Neural cell (in vitro differentiated cells): ENCODE data around the gene ELK3. TPM values are rescaled to one million over a fixed set of nuclear protein-coding genes. Genes with fewer than 3 reads are reported as not detected.

ENCODE experiments used
- H2AFZ ChIP-seq: fragments of 200-600, 300-800 bp; sonication (generic), shearing (Covaris generic); 2 replicates; pipeline ENCODE4 v1.6.0; 2014; ENCODE audit warnings: low read depth, mild to moderate bottlenecking, antibody characterized with exemption, low read length, moderate library complexity
- H3F3A ChIP-seq: fragments of 200-600 bp; shearing (Covaris generic); 2 replicates; pipeline ENCODE4 v1.6.1; 2016; ENCODE audit warnings: mild to moderate bottlenecking, moderate library complexity, mixed read lengths, antibody characterized with exemption, low read length; ENCODE audit not compliant: insufficient read depth, poor library complexity, severe bottlenecking
- H3K27ac ChIP-seq: fragments of 200-600, 300-800 bp; sonication (generic), shearing (Covaris generic); 2 replicates; pipeline ENCODE4 v1.5.1; 2014; ENCODE audit warnings: mild to moderate bottlenecking, low read length, moderate library complexity
- H3K27me3 ChIP-seq: fragments of 300-800, 200-600 bp; sonication (generic), shearing (Covaris generic); 2 replicates; pipeline ENCODE4 v1.6.0; 2014; ENCODE audit warnings: mild to moderate bottlenecking, low read depth, low read length, moderate library complexity; ENCODE audit not compliant: insufficient read depth
- H3K36me3 ChIP-seq: fragments of 300-800, 200-600 bp; sonication (generic), shearing (Covaris generic); 2 replicates; pipeline ENCODE4 v1.5.1; 2014; ENCODE audit warnings: mild to moderate bottlenecking, antibody characterized with exemption, low read length, moderate library complexity; ENCODE audit not compliant: insufficient read depth
- H3K4me2 ChIP-seq: fragments of 300-800, 200-600 bp; sonication (generic), shearing (Covaris generic); 2 replicates; pipeline ENCODE4 v1.6.0; 2014; ENCODE audit warnings: mild to moderate bottlenecking, low read length
- H3K4me3 ChIP-seq: fragments of 300-800, 200-600 bp; sonication (generic), shearing (Covaris generic); 2 replicates; pipeline ENCODE4 v1.5.1; 2014; ENCODE audit warnings: mild to moderate bottlenecking, low read length, moderate library complexity
- H3K79me2 ChIP-seq: fragments of 200-600 bp; shearing (Covaris generic); replicated peaks from 2 replicates; pipeline ENCODE4 v1.6.0; 2014; ENCODE audit warnings: mild to moderate bottlenecking, low read length, moderate library complexity; ENCODE audit not compliant: insufficient read depth
- H3K9ac ChIP-seq: fragments of 300-800, 200-600 bp; sonication (generic), shearing (Covaris generic); 2 replicates; pipeline ENCODE4 v1.6.1; 2016; ENCODE audit warnings: mild to moderate bottlenecking, low read length, mixed read lengths
- H3K9me2 ChIP-seq: fragments of 200-600 bp; shearing (Covaris generic); 2 replicates; pipeline ENCODE4 v1.6.1; 2016; ENCODE audit warnings: mild to moderate bottlenecking, low read length, mixed read lengths; ENCODE audit not compliant: insufficient read depth
- H3K9me3 ChIP-seq: fragments of 200-600, 300-800 bp; sonication (generic), shearing (Covaris generic); 2 replicates; pipeline ENCODE4 v1.6.1; 2016; ENCODE audit warnings: mild to moderate bottlenecking, mixed run types, low read length, moderate library complexity, mixed read lengths
- H4K20me1 ChIP-seq: fragments of 200-600 bp; shearing (Covaris generic); 2 replicates; pipeline ENCODE4 v1.6.1; 2016; ENCODE audit warnings: mild to moderate bottlenecking, mixed run types; ENCODE audit not compliant: insufficient read depth
- EP300 ChIP-seq: fragments of 450-650 bp; conservative IDR thresholded peaks from 2 replicates; pipeline ENCODE4 v1.6.1; 2014; ENCODE audit warnings: antibody characterized with exemption, mild to moderate bottlenecking, moderate library complexity; ENCODE audit not compliant: poor library complexity, severe bottlenecking
- EZH2 ChIP-seq: fragments of 200-600, 300-800 bp; shearing (Covaris generic), sonication (generic); IDR thresholded peaks from 2 replicates; pipeline ENCODE4 v1.6.1; 2014; ENCODE audit warnings: antibody characterized with exemption, low read length, borderline replicate concordance, mild to moderate bottlenecking; ENCODE audit not compliant: insufficient read depth, poor library complexity, severe bottlenecking
- MXI1 ChIP-seq: fragments of 450-650 bp; conservative IDR thresholded peaks from 2 replicates; pipeline ENCODE4 v1.6.1; 2014; ENCODE audit warnings: antibody characterized with exemption, mild to moderate bottlenecking; ENCODE audit not compliant: poor library complexity, severe bottlenecking
- POLR2AphosphoS5 ChIP-seq: IDR thresholded peaks from 2 replicates; pipeline ENCODE4 v1.6.1; 2012
- RAD21 ChIP-seq: fragments of 450-650 bp; conservative IDR thresholded peaks from 2 replicates; pipeline ENCODE4 v1.6.1; 2014; ENCODE audit warnings: antibody characterized with exemption, mild to moderate bottlenecking, moderate library complexity
- REST ChIP-seq: IDR thresholded peaks from 2 replicates; pipeline ENCODE4 v1.6.1; 2012; ENCODE audit warnings: borderline replicate concordance
- SMC3 ChIP-seq: fragments of 450-650 bp; conservative IDR thresholded peaks from 2 replicates; pipeline ENCODE4 v1.6.1; 2014; ENCODE audit warnings: antibody characterized with exemption, mild to moderate bottlenecking, moderate library complexity; ENCODE audit not compliant: poor library complexity
- TAF1 ChIP-seq: IDR thresholded peaks from 2 replicates; pipeline ENCODE4 v1.6.1; 2012; ENCODE audit warnings: low read depth
- polyA plus RNA-seq: library from polyadenylated mRNA; depleted of rRNA; stranded (reverse); fragments of >200 nt; gene quantifications from 2 replicates; pipeline ENCODE4 v1.2.3, GENCODE V29; 2014
- TF ChIP-seq, protein P1 (sequence below): fragments of 450-650 bp; IDR thresholded peaks from 2 replicates; pipeline ENCODE4 v1.5.1; 2014; ENCODE audit warnings: antibody characterized with exemption, mild to moderate bottlenecking, moderate library complexity; ENCODE audit not compliant: poor library complexity, severe bottlenecking

ELK3 gene
- polyA plus RNA-seq, 1 donor from 2014 or later, result 0.10 TPM

GRCh38 chr12:96172981-96173380 is 21.2 kb upstream of the ELK3 start:
- H4K20me1 ChIP-seq, result no peaks in the 10 kb centered on the region
- no peak overlapping the region for H3K9ac ChIP-seq
- H3K4me3 ChIP-seq, result no peak overlapping the region
- no peak overlapping the region for H2AFZ ChIP-seq
- H3K27ac ChIP-seq, result no peak overlapping the region
- H3K9me2 ChIP-seq, result no peaks in the 10 kb centered on the region
- H3F3A ChIP-seq, result no peaks in the 10 kb centered on the region
- H3K79me2 ChIP-seq, result no peaks in the 10 kb centered on the region
- no peak for TF ChIP-seq EZH2
- no peak for TF ChIP-seq MXI1
- TF ChIP-seq REST, result no peak
- TF ChIP-seq, protein P1, sequence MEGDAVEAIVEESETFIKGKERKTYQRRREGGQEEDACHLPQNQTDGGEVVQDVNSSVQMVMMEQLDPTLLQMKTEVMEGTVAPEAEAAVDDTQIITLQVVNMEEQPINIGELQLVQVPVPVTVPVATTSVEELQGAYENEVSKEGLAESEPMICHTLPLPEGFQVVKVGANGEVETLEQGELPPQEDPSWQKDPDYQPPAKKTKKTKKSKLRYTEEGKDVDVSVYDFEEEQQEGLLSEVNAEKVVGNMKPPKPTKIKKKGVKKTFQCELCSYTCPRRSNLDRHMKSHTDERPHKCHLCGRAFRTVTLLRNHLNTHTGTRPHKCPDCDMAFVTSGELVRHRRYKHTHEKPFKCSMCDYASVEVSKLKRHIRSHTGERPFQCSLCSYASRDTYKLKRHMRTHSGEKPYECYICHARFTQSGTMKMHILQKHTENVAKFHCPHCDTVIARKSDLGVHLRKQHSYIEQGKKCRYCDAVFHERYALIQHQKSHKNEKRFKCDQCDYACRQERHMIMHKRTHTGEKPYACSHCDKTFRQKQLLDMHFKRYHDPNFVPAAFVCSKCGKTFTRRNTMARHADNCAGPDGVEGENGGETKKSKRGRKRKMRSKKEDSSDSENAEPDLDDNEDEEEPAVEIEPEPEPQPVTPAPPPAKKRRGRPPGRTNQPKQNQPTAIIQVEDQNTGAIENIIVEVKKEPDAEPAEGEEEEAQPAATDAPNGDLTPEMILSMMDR, result no peak
- no peak for TF ChIP-seq SMC3
- TF ChIP-seq EP300, result no peak
- no peak for TF ChIP-seq RAD21
- TF ChIP-seq POLR2AphosphoS5, result no peak
- TF ChIP-seq TAF1, result no peak
- no peak overlapping the region for H3K4me2 ChIP-seq
- no peaks in the 10 kb centered on the region for H3K27me3 ChIP-seq
- H3K9me3 ChIP-seq, result no peaks in the 10 kb centered on the region
- no peaks in the 10 kb centered on the region for H3K36me3 ChIP-seq

DNA sequence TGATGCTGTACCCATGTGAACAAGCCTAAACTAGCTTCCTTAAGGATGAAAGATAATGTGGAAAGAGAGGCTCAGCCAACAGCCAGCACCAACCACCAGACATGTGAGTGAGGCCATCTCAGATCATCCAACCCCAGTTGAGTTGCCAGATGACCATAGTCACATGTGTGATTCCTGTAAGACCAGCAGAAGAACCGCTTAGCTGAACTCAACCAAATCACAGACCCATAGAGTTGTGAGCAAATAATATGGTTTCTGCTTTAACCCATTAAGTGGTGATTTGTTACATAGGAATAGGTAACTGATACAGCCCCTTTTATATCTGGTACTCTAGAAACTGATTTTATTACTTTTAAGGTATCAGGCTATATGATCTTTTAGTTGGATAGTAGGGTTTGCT is 17.6 kb upstream of the ELK3 start:
- TF ChIP-seq MXI1 (no peak), POLR2AphosphoS5 (no peak), RAD21 (no peak), EP300 (no peak), TAF1 (no peak), REST (no peak), SMC3 (no peak), EZH2 (no peak)
- TF ChIP-seq, protein P1, result no peak
- H2AFZ ChIP-seq, result no peak overlapping the region
- H4K20me1 ChIP-seq, result no peaks in the 10 kb centered on the region
- no peak overlapping the region for H3K4me3 ChIP-seq
- H3K36me3 ChIP-seq, result no peaks in the 10 kb centered on the region
- H3K4me2 ChIP-seq, result no peak overlapping the region
- H3K9me2 ChIP-seq, result no peaks in the 10 kb centered on the region
- no peaks in the 10 kb centered on the region for H3F3A ChIP-seq
- no peak overlapping the region for H3K27ac ChIP-seq
- no peaks in the 10 kb centered on the region for H3K9me3 ChIP-seq
- H3K27me3 ChIP-seq, result no peaks in the 10 kb centered on the region
- no peaks in the 10 kb centered on the region for H3K79me2 ChIP-seq
- no peak overlapping the region for H3K9ac ChIP-seq
